Osteoblast (primary cell): ENCODE data around the gene CA12. TPM values are rescaled to one million over a fixed set of nuclear protein-coding genes. Genes with fewer than 3 reads are reported as not detected.
A peak's percentile ranks its signal among the peaks of the same experiment; 100 is the strongest.
"Not testable (repeated sequence)": the region's sequence is repeated elsewhere in the genome, so short reads cannot be mapped to it uniquely, and the experiment has no call there.

Experiments used
- DNase-seq: peaks from one replicate; pipeline ENCODE4 v3.0.0; 2011; ENCODE audit warnings: low spot score, mixed read lengths; ENCODE audit not compliant: insufficient read length; ENCODE audit errors: missing footprints
- H2AFZ ChIP-seq: 2 replicates; pipeline ENCODE4 v1.6.0; 2011; ENCODE audit warnings: mild to moderate bottlenecking, low read length
- H3K27ac ChIP-seq: 2 replicates; pipeline ENCODE4 v1.5.1; 2011; ENCODE audit warnings: mild to moderate bottlenecking, low read depth, low read length, moderate library complexity
- H3K27me3 ChIP-seq: 2 replicates; pipeline ENCODE4 v1.6.0; 2012; ENCODE audit warnings: mild to moderate bottlenecking, control low read depth, inconsistent platforms, low read length, moderate library complexity; ENCODE audit not compliant: insufficient read depth
- H3K36me3 ChIP-seq: 2 replicates; pipeline ENCODE4 v1.5.1; 2011; ENCODE audit warnings: mild to moderate bottlenecking, low read length, control low read depth, moderate library complexity; ENCODE audit not compliant: insufficient read depth
- H3K4me1 ChIP-seq: 2 replicates; pipeline ENCODE4 v1.5.1; 2011; ENCODE audit warnings: mild to moderate bottlenecking, low read length, control low read depth, moderate library complexity; ENCODE audit not compliant: insufficient read depth
- H3K4me2 ChIP-seq: 2 replicates; pipeline ENCODE4 v1.6.0; 2011; ENCODE audit warnings: mild to moderate bottlenecking, low read length; ENCODE audit not compliant: insufficient read depth
- H3K4me3 ChIP-seq: fragments of 200-600 bp; sonication (generic); 3 replicates; pipeline ENCODE4 v1.5.1; 2012; ENCODE audit warnings: mild to moderate bottlenecking, low read length, inconsistent platforms; ENCODE audit not compliant: insufficient read depth
- H3K79me2 ChIP-seq: 2 replicates; pipeline ENCODE4 v1.6.0; 2012; ENCODE audit warnings: mild to moderate bottlenecking, low read length, control low read depth, inconsistent platforms; ENCODE audit not compliant: insufficient read depth
- H3K9me3 ChIP-seq: 2 replicates; pipeline ENCODE4 v1.5.1; 2011; ENCODE audit warnings: low read depth, low read length, control low read depth
- H4K20me1 ChIP-seq: 2 replicates; pipeline ENCODE4 v1.6.0; 2012; ENCODE audit warnings: mild to moderate bottlenecking, low read length, control low read depth; ENCODE audit not compliant: insufficient read depth
- total RNA-seq: library from RNA; depleted of rRNA; stranded (reverse); fragments of >200 nt; gene quantifications from 2 replicates; pipeline ENCODE4 v1.2.3, GENCODE V29; 2012
- TF ChIP-seq, protein P1 (sequence below): IDR thresholded peaks from 2 replicates; pipeline ENCODE4 v1.5.1; 2011; ENCODE audit warnings: mild to moderate bottlenecking, low read depth, low read length, moderate library complexity; ENCODE audit errors: extremely low read depth

The CA12 gene
- total RNA-seq, 1 donor = 107 TPM

DNA sequence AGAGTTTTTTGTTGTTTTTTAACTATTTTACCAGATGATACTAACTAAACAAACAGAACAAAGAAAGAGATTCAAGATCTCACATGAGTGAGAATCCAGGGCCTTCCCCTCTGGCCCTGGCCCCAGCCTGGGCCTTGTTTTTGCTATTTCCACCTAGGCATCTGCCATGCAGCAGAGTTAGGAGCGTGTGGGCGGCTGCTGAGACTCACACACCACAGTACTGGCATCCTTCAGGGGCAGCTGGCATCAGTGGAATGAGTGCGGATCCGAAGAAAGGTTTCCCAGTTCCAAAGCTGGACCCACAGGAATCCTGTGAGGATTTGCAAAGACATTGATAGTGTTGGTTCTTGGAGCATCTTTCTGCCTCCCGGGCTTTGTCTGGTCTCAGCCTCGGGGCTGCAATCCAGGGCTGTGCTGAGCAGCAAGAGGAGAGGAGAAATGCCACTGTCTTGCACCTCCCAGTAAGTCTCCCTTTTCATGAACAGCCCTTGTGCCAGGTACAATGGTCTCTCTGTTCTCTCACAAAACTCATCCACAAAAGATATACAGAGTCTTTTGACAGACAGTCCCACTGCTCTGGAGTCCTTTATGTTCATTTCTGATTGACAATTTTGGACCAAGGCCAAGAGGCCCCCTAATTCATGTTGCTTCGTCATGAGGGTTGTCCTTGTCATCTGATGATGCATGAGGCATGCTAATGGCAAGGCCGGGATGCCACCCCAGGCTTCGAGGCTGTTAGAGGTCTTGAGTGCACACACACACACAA lies 57.7 kb downstream of the CA12 start:
- no peak overlapping the region for H3K4me3 ChIP-seq
- TF ChIP-seq, protein P1, sequence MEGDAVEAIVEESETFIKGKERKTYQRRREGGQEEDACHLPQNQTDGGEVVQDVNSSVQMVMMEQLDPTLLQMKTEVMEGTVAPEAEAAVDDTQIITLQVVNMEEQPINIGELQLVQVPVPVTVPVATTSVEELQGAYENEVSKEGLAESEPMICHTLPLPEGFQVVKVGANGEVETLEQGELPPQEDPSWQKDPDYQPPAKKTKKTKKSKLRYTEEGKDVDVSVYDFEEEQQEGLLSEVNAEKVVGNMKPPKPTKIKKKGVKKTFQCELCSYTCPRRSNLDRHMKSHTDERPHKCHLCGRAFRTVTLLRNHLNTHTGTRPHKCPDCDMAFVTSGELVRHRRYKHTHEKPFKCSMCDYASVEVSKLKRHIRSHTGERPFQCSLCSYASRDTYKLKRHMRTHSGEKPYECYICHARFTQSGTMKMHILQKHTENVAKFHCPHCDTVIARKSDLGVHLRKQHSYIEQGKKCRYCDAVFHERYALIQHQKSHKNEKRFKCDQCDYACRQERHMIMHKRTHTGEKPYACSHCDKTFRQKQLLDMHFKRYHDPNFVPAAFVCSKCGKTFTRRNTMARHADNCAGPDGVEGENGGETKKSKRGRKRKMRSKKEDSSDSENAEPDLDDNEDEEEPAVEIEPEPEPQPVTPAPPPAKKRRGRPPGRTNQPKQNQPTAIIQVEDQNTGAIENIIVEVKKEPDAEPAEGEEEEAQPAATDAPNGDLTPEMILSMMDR = no peak
- H2AFZ ChIP-seq = peak overlapping the region; percentile 29
- no peaks in the 10 kb centered on the region for H3K27me3 ChIP-seq
- no peaks in the 10 kb centered on the region for H3K79me2 ChIP-seq
- H3K4me1 ChIP-seq = peaks cover 10% of the 10 kb centered on the region
- peaks cover 11% of the 10 kb centered on the region for H3K36me3 ChIP-seq
- H3K9me3 ChIP-seq = no peaks in the 10 kb centered on the region
- no peak for DNase-seq
- no peaks in the 10 kb centered on the region for H4K20me1 ChIP-seq
- H3K27ac ChIP-seq = no peak overlapping the region
- no peak overlapping the region for H3K4me2 ChIP-seq

- Histone ChIP-seq H3K79me2 (no peaks in the 10 kb centered on the region), H3K27ac (no peak overlapping the region), H3K9me3 (no peaks in the 10 kb centered on the region), H3K4me3 (no peak overlapping the region), H3K27me3 (no peaks in the 10 kb centered on the region), H3K4me2 (no peak overlapping the region), H4K20me1 (no peaks in the 10 kb centered on the region), H2AFZ (no peak overlapping the region), H3K36me3 (peaks cover 11% of the 10 kb centered on the region), H3K4me1 (peaks cover 10% of the 10 kb centered on the region)
- DNase-seq = no peak
- TF ChIP-seq, protein P1 = no peak
Observed at GRCh38 chr15:63322541-63322940, 59.1 kb downstream of the CA12 start.

GRCh38 chr15:63321462-63321861 lies 60.2 kb downstream of the CA12 start:
- Histone ChIP-seq H3K9me3 (no peaks in the 10 kb centered on the region), H3K4me1 (peaks cover 10% of the 10 kb centered on the region), H3K27me3 (no peaks in the 10 kb centered on the region), H3K27ac (no peak overlapping the region), H3K36me3 (peaks cover 11% of the 10 kb centered on the region), H3K79me2 (no peaks in the 10 kb centered on the region), H4K20me1 (no peaks in the 10 kb centered on the region), H2AFZ (no peak overlapping the region), H3K4me2 (no peak overlapping the region), H3K4me3 (no peak overlapping the region)
- TF ChIP-seq, protein P1 = no peak
- no peak for DNase-seq

DNA sequence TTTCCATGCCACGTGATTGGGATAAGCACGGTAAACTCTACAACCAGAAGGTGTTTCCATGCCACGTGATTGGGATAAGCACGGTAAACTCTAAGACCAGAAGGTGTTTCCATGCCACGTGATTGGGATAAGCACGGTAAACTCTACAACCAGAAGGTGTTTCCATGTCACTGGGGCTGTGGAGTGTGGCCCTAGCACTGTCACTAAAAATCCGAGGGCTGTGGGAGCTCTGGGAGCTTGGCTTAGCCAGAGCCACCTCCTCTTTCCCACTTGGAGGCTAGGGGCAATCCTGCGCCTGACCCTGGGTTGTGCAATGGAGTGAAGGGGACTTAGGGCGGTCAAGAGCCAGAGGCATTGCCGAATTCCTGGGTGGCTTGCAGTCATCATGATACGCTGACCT lies 60.7 kb downstream of the CA12 start:
- not testable (repeated sequence) for H3K4me3 ChIP-seq, H3K79me2 ChIP-seq, H3K27me3 ChIP-seq, H3K36me3 ChIP-seq, H3K4me1 ChIP-seq, H2AFZ ChIP-seq, H4K20me1 ChIP-seq, DNase-seq, H3K4me2 ChIP-seq, H3K9me3 ChIP-seq, H3K27ac ChIP-seq

DNA sequence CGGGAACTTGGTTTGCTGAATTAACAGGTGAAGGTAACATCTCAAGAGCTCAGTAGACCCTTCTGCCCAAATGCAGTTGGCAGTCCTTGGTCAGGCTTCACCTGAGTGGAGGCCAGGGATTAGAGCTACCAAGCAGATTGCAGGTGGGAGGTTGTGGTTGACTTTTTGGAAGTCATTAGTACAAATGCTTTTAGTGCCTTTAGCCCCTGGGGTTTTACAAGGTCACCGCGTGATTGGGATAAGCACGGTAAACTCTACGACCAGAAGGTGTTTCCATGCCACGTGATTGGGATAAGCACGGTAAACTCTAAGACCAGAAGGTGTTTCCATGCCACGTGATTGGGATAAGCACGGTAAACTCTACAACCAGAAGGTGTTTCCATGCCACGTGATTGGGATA lies 61.2 kb downstream of the CA12 start:
- not testable (repeated sequence) for H3K36me3 ChIP-seq, H3K27ac ChIP-seq, DNase-seq, H3K4me1 ChIP-seq, H3K4me2 ChIP-seq, H3K4me3 ChIP-seq, H3K79me2 ChIP-seq, H2AFZ ChIP-seq, H3K27me3 ChIP-seq, H3K9me3 ChIP-seq, H4K20me1 ChIP-seq
